ENCODE data around the gene EXD3. TPM values are rescaled to one million over a fixed set of nuclear protein-coding genes. Genes with fewer than 3 reads are reported as not detected.

Gene EXD3
- total RNA-seq, 1 donor from 2014 or later: 10.8 TPM

- Histone ChIP-seq H3K4me3 (ENCODE audit: low read depth, low read length) (peak overlapping the region; percentile 27), H3K27me3 (ENCODE audit: control insufficient read depth, insufficient read depth, low read length) (no peaks in the 10 kb centered on the region), H3K36me3 (ENCODE audit: control insufficient read depth, insufficient read depth, low read length) (no peaks in the 10 kb centered on the region)
- FAIRE-seq (no peak), DNase-seq (ENCODE audit: low read depth) (no peak)
- no peak for TF ChIP-seq CTCF (IDR thresholded peaks at IDR 0.05; ENCODE audit: insufficient read depth, low read length, severe bottlenecking)
Measured at GRCh38 chr9:137316012-137316981, 106.7 kb downstream of the EXD3 start.

- peak overlapping the region; percentile 6 for H3K4me3 ChIP-seq (ENCODE audit: low read depth, low read length)
- TF ChIP-seq CTCF (IDR thresholded peaks at IDR 0.05; ENCODE audit: insufficient read depth, low read length, severe bottlenecking): no peak
- DNase-seq (ENCODE audit: low read depth) (no peak), FAIRE-seq (no peak)
- H3K36me3 ChIP-seq (ENCODE audit: control insufficient read depth, insufficient read depth, low read length): no peaks in the 10 kb centered on the region
- no peaks in the 10 kb centered on the region for H3K27me3 ChIP-seq (ENCODE audit: control insufficient read depth, insufficient read depth, low read length)
Measured at GRCh38 chr9:137315581-137316011, 107.4 kb downstream of the EXD3 start.

GRCh38 chr9:137314561-137315560, 108.1 kb downstream of the EXD3 start:
- FAIRE-seq (no peak), DNase-seq (ENCODE audit: low read depth) (no peak)
- H3K4me3 ChIP-seq (ENCODE audit: low read depth, low read length): no peak overlapping the region
- no peaks in the 10 kb centered on the region for H3K36me3 ChIP-seq (ENCODE audit: control insufficient read depth, insufficient read depth, low read length)
- no peak for TF ChIP-seq CTCF (IDR thresholded peaks at IDR 0.05; ENCODE audit: insufficient read depth, low read length, severe bottlenecking)
- no peaks in the 10 kb centered on the region for H3K27me3 ChIP-seq (ENCODE audit: control insufficient read depth, insufficient read depth, low read length)

GRCh38 chr9:137313956-137314560, 108.9 kb downstream of the EXD3 start:
- no peak for DNase-seq (ENCODE audit: low read depth)
- Histone ChIP-seq H3K4me3 (ENCODE audit: low read depth, low read length) (no peak overlapping the region), H3K27me3 (ENCODE audit: control insufficient read depth, insufficient read depth, low read length) (no peaks in the 10 kb centered on the region), H3K36me3 (ENCODE audit: control insufficient read depth, insufficient read depth, low read length) (no peaks in the 10 kb centered on the region)
- FAIRE-seq: no peak
- no peak for TF ChIP-seq CTCF (IDR thresholded peaks at IDR 0.05; ENCODE audit: insufficient read depth, low read length, severe bottlenecking)

- DNase-seq (ENCODE audit: low read depth) (no peak), FAIRE-seq (peak; percentile 18)
Measured at GRCh38 chr9:137313326-137313936, 109.5 kb downstream of the EXD3 start.

More at GRCh38 chr9:137313326-137313936, 109.5 kb downstream of the EXD3 start:
- no peak for TF ChIP-seq CTCF (IDR thresholded peaks at IDR 0.05; ENCODE audit: insufficient read depth, low read length, severe bottlenecking)
- Histone ChIP-seq H3K27me3 (ENCODE audit: control insufficient read depth, insufficient read depth, low read length) (no peaks in the 10 kb centered on the region), H3K4me3 (ENCODE audit: low read depth, low read length) (no peak overlapping the region), H3K36me3 (ENCODE audit: control insufficient read depth, insufficient read depth, low read length) (no peaks in the 10 kb centered on the region)

Measured in bronchial epithelial cell (primary cell).